HepG2 (cell line): ENCODE data around the gene MAPK14. TPM values are rescaled to one million over a fixed set of nuclear protein-coding genes. Genes with fewer than 3 reads are reported as not detected.

Experiments used
- CHD4 ChIP-seq: fragments of 200-600 bp; sonication (generic); IDR thresholded peaks from 2 replicates; pipeline ENCODE4 v1.7.0; 2017; ENCODE audit warnings: mild to moderate bottlenecking, low read length, borderline replicate concordance
- FOXA3 ChIP-seq: IDR thresholded peaks from 2 replicates; pipeline ENCODE4 v1.6.1; 2016; ENCODE audit warnings: missing genetic modification reagents, missing compliant biosample characterization
- GABPB1 ChIP-seq: IDR thresholded peaks from 2 replicates; pipeline ENCODE4 v1.6.1; 2016; ENCODE audit warnings: mild to moderate bottlenecking, missing genetic modification reagents, moderate library complexity, missing compliant biosample characterization
- KLF6 ChIP-seq: IDR thresholded peaks from 2 replicates; pipeline ENCODE4 v1.8.0; 2016; ENCODE audit warnings: missing biosample characterization, missing genetic modification reagents
- POLR2G ChIP-seq: fragments of 200-400 bp; formaldehyde crosslinking; IDR thresholded peaks from 2 replicates; pipeline ENCODE4 v1.6.1; 2018; ENCODE audit warnings: mild to moderate bottlenecking, low read depth, low read length, moderate library complexity
- RBFOX2 ChIP-seq: fragments of 200-400 bp; formaldehyde crosslinking; IDR thresholded peaks from 2 replicates; pipeline ENCODE4 v1.6.1; 2017; ENCODE audit warnings: low read depth, mild to moderate bottlenecking, low read length
- SRSF1 ChIP-seq: fragments of 200-400 bp; formaldehyde crosslinking; optimal IDR thresholded peaks from 2 replicates; pipeline ENCODE3; 2017; ENCODE audit warnings: mild to moderate bottlenecking, low read depth, low read length, moderate library complexity
- TSC22D2 ChIP-seq: sonication (generic); formaldehyde crosslinking; IDR thresholded peaks from 2 replicates; pipeline ENCODE4 v1.5.1; 2020; ENCODE audit warnings: missing genetic modification reagents, mild to moderate bottlenecking, borderline replicate concordance
- ZBTB8A ChIP-seq: sonication (generic); formaldehyde crosslinking; IDR thresholded peaks from 2 replicates; pipeline ENCODE4 v1.4.0; 2020; ENCODE audit warnings: mild to moderate bottlenecking, low read depth, missing genetic modification reagents, borderline replicate concordance
- ZFX ChIP-seq: sonication (generic); formaldehyde crosslinking; IDR thresholded peaks from 2 replicates; pipeline ENCODE4 v1.4.0; 2020; ENCODE audit warnings: mild to moderate bottlenecking, low read depth, missing genetic modification reagents, moderate library complexity
- ZNF264 ChIP-seq: sonication (generic); formaldehyde crosslinking; IDR thresholded peaks from 2 replicates; pipeline ENCODE4 v1.4.0; 2020; ENCODE audit warnings: missing genetic modification reagents
- ZNF292 ChIP-seq: sonication (generic); formaldehyde crosslinking; IDR thresholded peaks from 2 replicates; pipeline ENCODE4 v1.8.1; 2022; ENCODE audit warnings: mild to moderate bottlenecking, low read depth, missing genetic modification reagents, borderline replicate concordance
- ZNF558 ChIP-seq: sonication (generic); formaldehyde crosslinking; IDR thresholded peaks from 2 replicates; pipeline ENCODE4 v1.9.0; 2022; ENCODE audit warnings: mild to moderate bottlenecking, missing genetic modification reagents, borderline replicate concordance
- ZNF878 ChIP-seq: sonication (generic); formaldehyde crosslinking; IDR thresholded peaks from 2 replicates; pipeline ENCODE4 v1.8.1; 2023; ENCODE audit warnings: mild to moderate bottlenecking, missing genetic modification reagents, moderate library complexity
- polyA plus RNA-seq, 8 experiments: library from polyadenylated mRNA; depleted of rRNA in 3 of 8; stranded (reverse) in 7 of 8; unstranded in 1 of 8; fragments of >200 nt; fragmentation: Illumina TruSeq in 4 of 8; extraction: Trizol in 4 of 8; gene quantifications; 2 replicates each; pipeline versions ENCODE4 v1.2.1 to v1.2.3, GENCODE V29; 2011 to 2016; ENCODE audit warnings: low read depth in 4 of 8, missing spikeins in 1 of 8, mixed read lengths in 1 of 8; ENCODE audit not compliant: insufficient read depth in 1 of 8
- total RNA-seq, 5 experiments: library from RNA; depleted of rRNA; stranded (reverse); fragments of >200 nt; fragmentation: Illumina TruSeq; extraction: Trizol; gene quantifications; 2 replicates each; pipeline ENCODE4 v1.2.3, GENCODE V29; 2016; ENCODE audit warnings: low read depth in 1 of 5
- TF ChIP-seq, protein P1 (sequence below): sonication (generic); formaldehyde crosslinking; IDR thresholded peaks from 2 replicates; pipeline ENCODE4 v1.4.0; 2020; ENCODE audit warnings: missing genetic modification reagents, mild to moderate bottlenecking, borderline replicate concordance
- TF ChIP-seq, protein P2 (sequence below): sonication (generic); formaldehyde crosslinking; IDR thresholded peaks from 2 replicates; pipeline ENCODE4 v1.4.0; 2020; ENCODE audit warnings: missing genetic modification reagents
- TF ChIP-seq, protein P3 (sequence below): sonication (generic); formaldehyde crosslinking; IDR thresholded peaks from 2 replicates; pipeline ENCODE4 v1.4.0; 2020; ENCODE audit warnings: mild to moderate bottlenecking, missing genetic modification reagents
- TF ChIP-seq, protein P4 (sequence below): sonication (generic); formaldehyde crosslinking; IDR thresholded peaks from 2 replicates; pipeline ENCODE4 v1.4.0; 2020; ENCODE audit warnings: mild to moderate bottlenecking, missing genetic modification reagents
- TF ChIP-seq, protein P5 (sequence below): sonication (generic); formaldehyde crosslinking; IDR thresholded peaks from 2 replicates; pipeline ENCODE4 v1.5.1; 2020; ENCODE audit warnings: missing genetic modification reagents, mild to moderate bottlenecking, borderline replicate concordance

The MAPK14 gene
- total and polyA plus RNA-seq, 2 of the 13 experiments (the other 11 are each of a cell fraction or from before 2014, with no cell fraction given), result 66.3 to 67.3 TPM

DNA sequence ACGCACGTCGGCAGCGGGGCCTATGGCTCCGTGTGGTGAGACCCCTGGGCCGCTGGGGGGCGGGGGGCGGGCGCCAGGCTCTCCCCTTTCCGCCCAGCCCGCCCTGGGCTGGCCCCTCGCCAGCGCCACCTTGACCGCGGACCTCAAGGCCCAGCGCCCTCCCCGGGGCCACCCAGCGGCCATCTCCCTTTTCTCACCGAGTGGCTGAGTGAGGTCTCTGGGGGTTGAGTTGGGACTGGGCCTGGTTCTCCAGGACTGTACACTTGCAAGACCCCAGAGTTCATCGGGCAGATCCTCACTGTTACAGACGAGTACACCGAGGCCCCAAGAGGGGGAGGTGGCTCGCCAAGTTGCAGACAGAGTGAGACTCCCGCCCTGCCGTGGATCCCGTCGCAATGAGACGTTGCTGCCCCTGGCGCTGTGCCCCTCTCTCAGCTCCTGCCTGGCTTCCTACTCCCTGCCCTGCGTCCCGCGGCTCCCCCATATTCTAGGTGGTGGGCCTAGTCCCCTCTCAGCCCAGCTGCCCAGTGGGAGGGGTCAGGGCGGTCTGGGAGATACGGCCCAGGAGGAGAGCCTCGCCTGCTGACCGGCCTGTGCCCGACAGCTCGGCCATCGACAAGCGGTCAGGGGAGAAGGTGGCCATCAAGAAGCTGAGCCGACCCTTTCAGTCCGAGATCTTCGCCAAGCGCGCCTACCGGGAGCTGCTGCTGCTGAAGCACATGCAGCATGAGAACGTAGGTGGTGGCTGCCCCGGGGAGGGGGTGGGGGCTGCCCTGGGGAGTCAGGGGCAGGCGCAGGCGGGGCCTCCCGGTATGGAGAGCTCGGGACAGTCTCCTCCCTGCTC is 103.3 kb downstream of the MAPK14 start (continued):
- TF ChIP-seq, protein P1, sequence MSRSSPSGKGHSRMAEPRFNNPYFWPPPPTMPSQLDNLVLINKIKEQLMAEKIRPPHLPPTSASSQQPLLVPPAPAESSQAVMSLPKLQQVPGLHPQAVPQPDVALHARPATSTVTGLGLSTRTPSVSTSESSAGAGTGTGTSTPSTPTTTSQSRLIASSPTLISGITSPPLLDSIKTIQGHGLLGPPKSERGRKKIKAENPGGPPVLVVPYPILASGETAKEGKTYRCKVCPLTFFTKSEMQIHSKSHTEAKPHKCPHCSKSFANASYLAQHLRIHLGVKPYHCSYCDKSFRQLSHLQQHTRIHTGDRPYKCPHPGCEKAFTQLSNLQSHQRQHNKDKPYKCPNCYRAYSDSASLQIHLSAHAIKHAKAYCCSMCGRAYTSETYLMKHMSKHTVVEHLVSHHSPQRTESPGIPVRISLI (CRISPR knock-in tag), result peak; percentile 68
- TF ChIP-seq SRSF1 (peak; percentile 70), RBFOX2 (peak; percentile 91), POLR2G (peak; percentile 83), ZNF558 (CRISPR knock-in tag) (no peak), CHD4 (no peak), ZFX (peak; percentile 96), FOXA3 (CRISPR knock-in tag) (peak; percentile 21), KLF6 (CRISPR knock-in tag) (peak; percentile 34), ZBTB8A (CRISPR knock-in tag) (peak; percentile 77), GABPB1 (CRISPR knock-in tag) (peak; percentile 56; the same call in 1 of the 2 replicates), ZNF264 (CRISPR knock-in tag) (peak; percentile 72; the same call in 1 of the 2 replicates), ZNF878 (0 out of 2 replicates have a peak, but pooled peaks have one; percentile 0), TSC22D2 (peak; percentile 44; the same call in 1 of the 2 replicates), ZNF292 (CRISPR knock-in tag) (peak; percentile 70)
- TF ChIP-seq, protein P2, sequence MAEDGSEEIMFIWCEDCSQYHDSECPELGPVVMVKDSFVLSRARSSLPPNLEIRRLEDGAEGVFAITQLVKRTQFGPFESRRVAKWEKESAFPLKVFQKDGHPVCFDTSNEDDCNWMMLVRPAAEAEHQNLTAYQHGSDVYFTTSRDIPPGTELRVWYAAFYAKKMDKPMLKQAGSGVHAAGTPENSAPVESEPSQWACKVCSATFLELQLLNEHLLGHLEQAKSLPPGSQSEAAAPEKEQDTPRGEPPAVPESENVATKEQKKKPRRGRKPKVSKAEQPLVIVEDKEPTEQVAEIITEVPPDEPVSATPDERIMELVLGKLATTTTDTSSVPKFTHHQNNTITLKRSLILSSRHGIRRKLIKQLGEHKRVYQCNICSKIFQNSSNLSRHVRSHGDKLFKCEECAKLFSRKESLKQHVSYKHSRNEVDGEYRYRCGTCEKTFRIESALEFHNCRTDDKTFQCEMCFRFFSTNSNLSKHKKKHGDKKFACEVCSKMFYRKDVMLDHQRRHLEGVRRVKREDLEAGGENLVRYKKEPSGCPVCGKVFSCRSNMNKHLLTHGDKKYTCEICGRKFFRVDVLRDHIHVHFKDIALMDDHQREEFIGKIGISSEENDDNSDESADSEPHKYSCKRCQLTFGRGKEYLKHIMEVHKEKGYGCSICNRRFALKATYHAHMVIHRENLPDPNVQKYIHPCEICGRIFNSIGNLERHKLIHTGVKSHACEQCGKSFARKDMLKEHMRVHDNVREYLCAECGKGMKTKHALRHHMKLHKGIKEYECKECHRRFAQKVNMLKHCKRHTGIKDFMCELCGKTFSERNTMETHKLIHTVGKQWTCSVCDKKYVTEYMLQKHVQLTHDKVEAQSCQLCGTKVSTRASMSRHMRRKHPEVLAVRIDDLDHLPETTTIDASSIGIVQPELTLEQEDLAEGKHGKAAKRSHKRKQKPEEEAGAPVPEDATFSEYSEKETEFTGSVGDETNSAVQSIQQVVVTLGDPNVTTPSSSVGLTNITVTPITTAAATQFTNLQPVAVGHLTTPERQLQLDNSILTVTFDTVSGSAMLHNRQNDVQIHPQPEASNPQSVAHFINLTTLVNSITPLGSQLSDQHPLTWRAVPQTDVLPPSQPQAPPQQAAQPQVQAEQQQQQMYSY (CRISPR knock-in tag), result no peak
- TF ChIP-seq, protein P3, sequence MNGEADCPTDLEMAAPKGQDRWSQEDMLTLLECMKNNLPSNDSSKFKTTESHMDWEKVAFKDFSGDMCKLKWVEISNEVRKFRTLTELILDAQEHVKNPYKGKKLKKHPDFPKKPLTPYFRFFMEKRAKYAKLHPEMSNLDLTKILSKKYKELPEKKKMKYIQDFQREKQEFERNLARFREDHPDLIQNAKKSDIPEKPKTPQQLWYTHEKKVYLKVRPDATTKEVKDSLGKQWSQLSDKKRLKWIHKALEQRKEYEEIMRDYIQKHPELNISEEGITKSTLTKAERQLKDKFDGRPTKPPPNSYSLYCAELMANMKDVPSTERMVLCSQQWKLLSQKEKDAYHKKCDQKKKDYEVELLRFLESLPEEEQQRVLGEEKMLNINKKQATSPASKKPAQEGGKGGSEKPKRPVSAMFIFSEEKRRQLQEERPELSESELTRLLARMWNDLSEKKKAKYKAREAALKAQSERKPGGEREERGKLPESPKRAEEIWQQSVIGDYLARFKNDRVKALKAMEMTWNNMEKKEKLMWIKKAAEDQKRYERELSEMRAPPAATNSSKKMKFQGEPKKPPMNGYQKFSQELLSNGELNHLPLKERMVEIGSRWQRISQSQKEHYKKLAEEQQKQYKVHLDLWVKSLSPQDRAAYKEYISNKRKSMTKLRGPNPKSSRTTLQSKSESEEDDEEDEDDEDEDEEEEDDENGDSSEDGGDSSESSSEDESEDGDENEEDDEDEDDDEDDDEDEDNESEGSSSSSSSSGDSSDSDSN (CRISPR knock-in tag), result peak; percentile 88
- TF ChIP-seq, protein P4, sequence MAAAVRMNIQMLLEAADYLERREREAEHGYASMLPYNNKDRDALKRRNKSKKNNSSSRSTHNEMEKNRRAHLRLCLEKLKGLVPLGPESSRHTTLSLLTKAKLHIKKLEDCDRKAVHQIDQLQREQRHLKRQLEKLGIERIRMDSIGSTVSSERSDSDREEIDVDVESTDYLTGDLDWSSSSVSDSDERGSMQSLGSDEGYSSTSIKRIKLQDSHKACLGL (CRISPR knock-in tag), result peak; percentile 44
- TF ChIP-seq, protein P5, sequence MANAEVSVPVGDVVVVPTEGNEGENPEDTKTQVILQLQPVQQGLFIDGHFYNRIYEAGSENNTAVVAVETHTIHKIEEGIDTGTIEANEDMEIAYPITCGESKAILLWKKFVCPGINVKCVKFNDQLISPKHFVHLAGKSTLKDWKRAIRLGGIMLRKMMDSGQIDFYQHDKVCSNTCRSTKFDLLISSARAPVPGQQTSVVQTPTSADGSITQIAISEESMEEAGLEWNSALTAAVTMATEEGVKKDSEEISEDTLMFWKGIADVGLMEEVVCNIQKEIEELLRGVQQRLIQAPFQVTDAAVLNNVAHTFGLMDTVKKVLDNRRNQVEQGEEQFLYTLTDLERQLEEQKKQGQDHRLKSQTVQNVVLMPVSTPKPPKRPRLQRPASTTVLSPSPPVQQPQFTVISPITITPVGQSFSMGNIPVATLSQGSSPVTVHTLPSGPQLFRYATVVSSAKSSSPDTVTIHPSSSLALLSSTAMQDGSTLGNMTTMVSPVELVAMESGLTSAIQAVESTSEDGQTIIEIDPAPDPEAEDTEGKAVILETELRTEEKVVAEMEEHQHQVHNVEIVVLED (CRISPR knock-in tag), result peak; percentile 31; the same call in 1 of the 2 replicates
